Glomerular visceral epithelial cell (primary cell): Measurements from ENCODE around the gene PCDHGA12.

ENCODE experiments used
- DNase-seq: peaks from one replicate; pipeline ENCODE4 v3.0.0-alpha.2; 2016; ENCODE audit errors: extremely low spot score

Gene PCDHGA12

GRCh38 chr5:141439411-141440141 is 9.3 kb downstream of the PCDHGA12 start:
- peak; percentile 51 for DNase-seq

- peak; percentile 55 for DNase-seq
Measured at GRCh38 chr5:141440341-141440740, 10.0 kb downstream of the PCDHGA12 start.

GRCh38 chr5:141441571-141442170 is 11.4 kb downstream of the PCDHGA12 start:
- no peak for DNase-seq

GRCh38 chr5:141465351-141465750 is 35.0 kb downstream of the PCDHGA12 start:
- peak; percentile 52 for DNase-seq

GRCh38 chr5:141475625-141476131 is 45.4 kb downstream of the PCDHGA12 start, which contains the start of gene PCDHGC3:
TSS of gene PCDHGC3 (plus strand) at chr5:141475966. CDS start at chr5:141476117, 151 bp downstream.
- DNase-seq = peak; percentile 97

GRCh38 chr5:141476132-141476911 is 46.0 kb downstream of the PCDHGA12 start:
- DNase-seq = peak; percentile 76

- DNase-seq = no peak
Measured at GRCh38 chr5:141477044-141477575, 46.8 kb downstream of the PCDHGA12 start.

GRCh38 chr5:141477815-141478214 is 47.5 kb downstream of the PCDHGA12 start:
- DNase-seq = no peak

GRCh38 chr5:141478321-141478945 is 48.1 kb downstream of the PCDHGA12 start:
- peak; percentile 40 for DNase-seq

- no peak for DNase-seq
Measured at GRCh38 chr5:141479776-141480175, 49.5 kb downstream of the PCDHGA12 start.
